Epithelial cell of esophagus (primary cell): ENCODE results near the gene BRINP1.

Source experiments
- DNase-seq: peaks from one replicate; pipeline ENCODE4 v3.0.0; 2010; ENCODE audit warnings: low read depth
- H3K4me3 ChIP-seq: 2 replicates; pipeline ENCODE4 v1.5.1; 2011; ENCODE audit warnings: mild to moderate bottlenecking, low read length, control low read depth
- TF ChIP-seq, protein P1 (sequence below): IDR thresholded peaks from 2 replicates; pipeline ENCODE4 v1.5.1; 2011; ENCODE audit warnings: low read depth, mild to moderate bottlenecking, low read length, control low read depth, inconsistent platforms; ENCODE audit not compliant: insufficient read depth; ENCODE audit errors: missing control alignments

The BRINP1 gene

DNA sequence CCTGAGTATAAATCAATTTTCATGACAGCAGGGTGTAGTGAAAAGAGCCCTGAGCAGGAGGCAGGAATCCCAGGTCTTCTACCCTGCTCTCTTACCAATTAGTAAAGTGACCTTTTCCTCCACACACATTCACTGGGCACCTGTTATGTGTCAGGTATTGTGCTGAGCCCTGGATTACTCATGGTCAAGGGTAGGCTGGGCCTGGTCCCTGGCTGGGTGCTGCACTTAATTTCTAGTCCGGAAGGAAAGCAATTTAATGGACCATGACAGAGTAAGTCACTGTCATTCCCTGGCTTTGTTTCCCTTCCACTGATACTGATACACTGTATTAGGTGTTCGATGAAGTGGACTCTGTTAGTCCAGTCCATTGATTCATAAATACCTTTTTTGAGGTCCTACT, 29.1 kb upstream of the BRINP1 start:
- DNase-seq: no peak
- H3K4me3 ChIP-seq: no peak overlapping the region
- TF ChIP-seq, protein P1, sequence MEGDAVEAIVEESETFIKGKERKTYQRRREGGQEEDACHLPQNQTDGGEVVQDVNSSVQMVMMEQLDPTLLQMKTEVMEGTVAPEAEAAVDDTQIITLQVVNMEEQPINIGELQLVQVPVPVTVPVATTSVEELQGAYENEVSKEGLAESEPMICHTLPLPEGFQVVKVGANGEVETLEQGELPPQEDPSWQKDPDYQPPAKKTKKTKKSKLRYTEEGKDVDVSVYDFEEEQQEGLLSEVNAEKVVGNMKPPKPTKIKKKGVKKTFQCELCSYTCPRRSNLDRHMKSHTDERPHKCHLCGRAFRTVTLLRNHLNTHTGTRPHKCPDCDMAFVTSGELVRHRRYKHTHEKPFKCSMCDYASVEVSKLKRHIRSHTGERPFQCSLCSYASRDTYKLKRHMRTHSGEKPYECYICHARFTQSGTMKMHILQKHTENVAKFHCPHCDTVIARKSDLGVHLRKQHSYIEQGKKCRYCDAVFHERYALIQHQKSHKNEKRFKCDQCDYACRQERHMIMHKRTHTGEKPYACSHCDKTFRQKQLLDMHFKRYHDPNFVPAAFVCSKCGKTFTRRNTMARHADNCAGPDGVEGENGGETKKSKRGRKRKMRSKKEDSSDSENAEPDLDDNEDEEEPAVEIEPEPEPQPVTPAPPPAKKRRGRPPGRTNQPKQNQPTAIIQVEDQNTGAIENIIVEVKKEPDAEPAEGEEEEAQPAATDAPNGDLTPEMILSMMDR: no peak

DNA sequence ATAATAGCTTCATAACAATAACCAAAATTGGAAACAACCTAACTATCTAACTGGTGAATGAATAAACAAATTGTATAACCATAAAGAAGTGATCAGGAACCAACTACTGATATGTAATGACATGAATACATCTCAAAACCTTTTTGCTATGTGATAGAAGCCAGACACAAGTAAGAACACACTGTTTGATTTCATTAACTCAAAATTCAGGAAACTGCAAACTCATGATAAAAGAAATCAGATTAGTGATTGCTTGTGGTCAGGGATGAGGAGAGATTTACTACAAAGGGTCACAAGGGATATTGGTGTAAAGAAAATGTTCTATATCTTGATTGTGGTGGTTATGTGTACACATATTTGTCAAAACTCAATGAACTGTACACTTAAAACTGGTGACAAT, 22.6 kb upstream of the BRINP1 start:
- no peak overlapping the region for H3K4me3 ChIP-seq
- DNase-seq: no peak
- TF ChIP-seq, protein P1: no peak

DNA sequence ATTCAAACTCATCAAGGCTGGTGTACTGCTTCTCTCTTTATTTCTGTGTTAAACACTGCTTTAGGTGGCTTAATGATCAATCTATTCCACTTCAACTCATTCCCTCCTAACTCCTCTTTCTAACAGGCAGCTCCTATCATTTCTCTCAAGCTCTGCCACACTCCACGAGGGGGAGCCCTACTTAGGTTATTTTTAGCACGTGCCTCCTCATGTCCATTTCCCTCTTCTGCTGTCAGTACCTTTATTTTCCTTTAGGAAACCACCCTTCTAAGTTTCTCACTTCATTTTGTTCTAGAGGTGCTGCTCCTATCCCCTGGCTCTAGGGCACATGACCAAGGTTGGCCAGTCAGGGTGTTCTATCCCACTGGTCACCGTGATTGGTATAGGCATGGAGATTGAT, 6.7 kb upstream of the BRINP1 start:
- peak; percentile 33 for DNase-seq
- TF ChIP-seq, protein P1: no peak
- H3K4me3 ChIP-seq: no peak overlapping the region

DNA sequence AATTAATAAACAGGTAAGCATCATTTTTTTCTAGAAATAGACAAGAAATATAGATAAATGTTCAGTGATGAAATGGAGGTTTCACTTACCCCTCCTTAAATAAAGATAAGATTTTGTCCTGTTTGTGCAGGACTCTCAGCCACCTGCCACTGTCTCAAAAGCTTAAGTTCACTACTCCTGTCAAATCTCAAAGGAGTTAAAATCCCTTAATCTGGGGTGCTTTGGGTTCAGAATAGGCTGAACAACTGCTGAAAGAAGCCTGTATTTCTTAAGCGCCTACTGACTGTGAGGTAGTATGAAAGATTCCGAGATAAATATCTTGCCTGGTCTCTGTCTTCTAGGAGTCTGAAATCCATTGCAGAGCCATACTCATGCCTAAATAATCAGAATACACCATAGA, 3.7 kb upstream of the BRINP1 start:
- no peak for DNase-seq
- no peak overlapping the region for H3K4me3 ChIP-seq
- TF ChIP-seq, protein P1: no peak

DNA sequence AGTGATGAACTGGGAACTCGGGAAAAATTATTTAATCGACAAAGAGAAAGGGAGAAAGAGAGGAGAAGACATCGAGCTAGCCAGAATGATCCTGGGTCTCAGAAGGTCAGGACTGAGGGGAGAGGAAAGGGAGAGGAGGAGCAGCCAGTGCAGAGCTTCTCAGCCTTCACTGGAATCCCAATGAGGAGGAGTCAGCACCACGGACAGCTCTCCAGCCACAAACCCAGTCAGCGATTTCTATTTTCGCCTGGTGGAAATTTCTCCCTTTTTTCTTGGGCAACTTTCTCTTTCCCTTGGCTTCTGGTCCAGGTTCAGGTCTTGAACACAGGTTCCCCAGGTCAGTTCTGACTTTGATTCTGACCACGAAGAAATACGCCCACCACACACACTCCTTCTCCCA, 1.6 kb upstream of the BRINP1 start:
- TF ChIP-seq, protein P1: no peak
- DNase-seq: peak; percentile 52
- no peak overlapping the region for H3K4me3 ChIP-seq

DNA sequence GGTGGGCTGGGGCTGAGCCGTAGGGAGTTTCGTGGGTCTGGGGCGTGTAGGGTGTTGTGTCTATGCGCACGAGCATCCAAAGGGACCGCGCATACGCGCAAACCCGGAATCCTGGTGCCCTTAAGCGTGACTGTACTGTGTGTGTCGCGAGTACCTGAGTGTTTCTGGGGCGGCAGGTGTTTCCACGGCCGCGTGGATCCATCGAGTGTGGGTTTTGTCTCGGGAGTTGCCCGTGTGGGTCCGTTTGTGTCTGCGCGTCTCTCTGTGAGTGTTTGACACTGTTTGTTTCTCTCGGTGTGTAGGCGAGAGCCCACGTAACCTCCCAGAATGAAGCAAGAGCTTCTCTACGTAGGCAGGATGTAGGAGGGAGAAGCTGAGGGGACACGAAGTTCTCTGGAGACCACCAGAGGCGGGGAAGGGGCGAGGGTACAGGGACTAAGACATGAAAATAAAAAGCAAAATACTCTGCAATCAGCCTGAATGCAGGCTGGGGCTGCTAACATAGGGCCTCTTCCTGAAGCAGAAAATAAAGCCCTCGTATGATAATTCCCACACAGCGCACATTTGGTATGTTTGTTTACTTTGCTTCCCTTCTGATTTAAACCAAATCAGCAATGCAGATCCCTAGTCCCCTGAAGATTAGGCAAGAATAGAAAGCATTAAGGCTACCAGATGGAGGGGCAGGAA, 588 bp upstream of the BRINP1 start:
- H3K4me3 ChIP-seq: no peak overlapping the region
- no peak for DNase-seq
- TF ChIP-seq, protein P1: no peak

DNA sequence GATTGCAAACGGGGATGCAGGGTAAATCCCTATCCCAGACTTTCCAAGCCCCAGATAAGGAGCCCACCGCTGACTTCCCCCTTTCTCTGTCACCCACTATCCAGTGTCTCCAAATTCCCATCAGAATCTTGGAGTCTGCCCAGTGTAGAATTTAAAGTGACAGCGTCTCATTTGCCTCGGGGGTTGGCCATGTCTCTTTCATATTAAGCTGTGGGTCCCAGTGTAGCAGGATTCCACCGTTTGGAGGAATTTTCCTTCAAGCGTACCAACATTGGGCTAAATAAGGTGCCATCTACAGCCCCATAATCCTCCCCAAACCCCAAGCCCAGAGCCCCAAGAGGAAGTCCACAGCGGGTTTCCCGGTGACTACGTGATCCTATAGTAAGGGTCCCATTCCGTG, 1.1 kb downstream of the BRINP1 start:
- TF ChIP-seq, protein P1: no peak
- no peak for DNase-seq
- no peak overlapping the region for H3K4me3 ChIP-seq
